ENCODE measurements around the gene CNTN4. TPM values are rescaled to one million over a fixed set of nuclear protein-coding genes. Genes with fewer than 3 reads are reported as not detected.

CNTN4 gene
- total RNA-seq, 3 donors from 2014 or later (not counting 1 experiment from before 2014, with no cell fraction given): not detected

DNA sequence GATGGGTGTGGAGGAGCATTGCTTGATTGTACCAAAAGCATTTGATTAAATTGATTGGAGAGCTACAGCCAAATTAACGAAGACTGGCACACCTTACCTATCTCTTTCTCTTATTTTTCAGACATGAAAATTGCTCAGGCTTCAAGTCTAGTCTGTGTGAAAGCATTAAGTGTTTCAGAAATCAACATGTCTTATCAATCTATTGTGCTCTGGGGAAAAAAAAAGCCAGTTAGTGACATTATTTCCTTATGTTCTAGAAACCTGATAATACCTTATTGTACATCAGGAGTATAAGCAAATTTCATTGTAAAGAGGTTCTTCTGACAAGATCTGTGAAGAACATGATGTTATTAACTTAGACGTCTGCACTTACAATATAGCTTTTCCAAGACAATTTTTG lies 546.3 kb downstream of the CNTN4 start:
- WGBS (ENCODE audit: insufficient coverage): no CpG with 5 or more reads among the region's 2 CpGs
- H3K27ac ChIP-seq (ENCODE audit: low read length): no peak overlapping the region
- no peak overlapping the region for H3K27ac Mint-ChIP-seq
- TF ChIP-seq, protein P1, sequence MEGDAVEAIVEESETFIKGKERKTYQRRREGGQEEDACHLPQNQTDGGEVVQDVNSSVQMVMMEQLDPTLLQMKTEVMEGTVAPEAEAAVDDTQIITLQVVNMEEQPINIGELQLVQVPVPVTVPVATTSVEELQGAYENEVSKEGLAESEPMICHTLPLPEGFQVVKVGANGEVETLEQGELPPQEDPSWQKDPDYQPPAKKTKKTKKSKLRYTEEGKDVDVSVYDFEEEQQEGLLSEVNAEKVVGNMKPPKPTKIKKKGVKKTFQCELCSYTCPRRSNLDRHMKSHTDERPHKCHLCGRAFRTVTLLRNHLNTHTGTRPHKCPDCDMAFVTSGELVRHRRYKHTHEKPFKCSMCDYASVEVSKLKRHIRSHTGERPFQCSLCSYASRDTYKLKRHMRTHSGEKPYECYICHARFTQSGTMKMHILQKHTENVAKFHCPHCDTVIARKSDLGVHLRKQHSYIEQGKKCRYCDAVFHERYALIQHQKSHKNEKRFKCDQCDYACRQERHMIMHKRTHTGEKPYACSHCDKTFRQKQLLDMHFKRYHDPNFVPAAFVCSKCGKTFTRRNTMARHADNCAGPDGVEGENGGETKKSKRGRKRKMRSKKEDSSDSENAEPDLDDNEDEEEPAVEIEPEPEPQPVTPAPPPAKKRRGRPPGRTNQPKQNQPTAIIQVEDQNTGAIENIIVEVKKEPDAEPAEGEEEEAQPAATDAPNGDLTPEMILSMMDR (IDR thresholded peaks at IDR 0.05): no peak
- H3K27me3 ChIP-seq (ENCODE audit: control insufficient read depth, insufficient read depth, low read length): no peaks in the 10 kb centered on the region
- H3K4me1 ChIP-seq (ENCODE audit: control insufficient read depth, insufficient read depth, low read length): no peaks in the 10 kb centered on the region
- ATAC-seq (no peak), DNase-seq (no peak)
- no peaks in the 10 kb centered on the region for H3K4me1 Mint-ChIP-seq
- peaks cover 8% of the 10 kb centered on the region in 2 donors for H3K9me3 Mint-ChIP-seq
- H3K4me3 ChIP-seq (ENCODE audit: low read length): no peak overlapping the region
- no peaks in the 10 kb centered on the region for H3K9me3 ChIP-seq (ENCODE audit: control insufficient read depth, insufficient read depth, low read length)
- H3K36me3 ChIP-seq (ENCODE audit: control insufficient read depth, insufficient read depth, low read length): no peaks in the 10 kb centered on the region
- H3K36me3 Mint-ChIP-seq: no peaks in the 10 kb centered on the region
- intact Hi-C loops (cut with micrococcal nuclease): no loop called here
- H3K4me3 Mint-ChIP-seq: no peak overlapping the region
- no peaks in the 10 kb centered on the region for H3K27me3 Mint-ChIP-seq (ENCODE audit: low read depth in 2 of 2)

DNA sequence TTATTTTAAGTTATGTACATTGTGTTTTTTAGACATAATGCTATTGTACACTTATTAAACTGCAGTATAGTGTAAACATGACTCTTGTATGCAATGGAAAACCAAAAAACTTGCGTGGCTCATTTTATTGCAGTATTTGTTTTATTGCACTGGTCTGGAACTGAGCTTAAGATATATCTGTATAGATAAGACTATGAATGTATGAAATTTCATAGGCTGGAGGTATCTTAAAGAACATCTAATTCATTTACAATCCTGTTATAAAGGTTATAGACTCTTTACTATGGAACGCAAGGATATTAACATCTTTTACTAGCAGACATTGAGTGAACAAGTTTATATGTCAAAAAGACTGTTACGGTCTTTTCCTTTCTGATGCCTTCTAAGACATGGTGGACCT lies 552.1 kb downstream of the CNTN4 start:
- Mint-ChIP-seq H3K4me1 (no peaks in the 10 kb centered on the region), H3K9me3 (peaks cover 6 to 8% of the 10 kb centered on the region in 2 donors), H3K36me3 (no peaks in the 10 kb centered on the region), H3K4me3 (no peak overlapping the region), H3K27me3 (ENCODE audit: low read depth in 2 of 2) (no peaks in the 10 kb centered on the region), H3K27ac (no peak overlapping the region)
- H3K27ac ChIP-seq (ENCODE audit: low read length): no peak overlapping the region
- no peaks in the 10 kb centered on the region for H3K4me1 ChIP-seq (ENCODE audit: control insufficient read depth, insufficient read depth, low read length)
- no peaks in the 10 kb centered on the region for H3K27me3 ChIP-seq (ENCODE audit: control insufficient read depth, insufficient read depth, low read length)
- H3K4me3 ChIP-seq (ENCODE audit: low read length): no peak overlapping the region
- DNase-seq: no peak
- WGBS (ENCODE audit: insufficient coverage): 98% methylated on average over 3 of the region's 3 CpGs
- no peaks in the 10 kb centered on the region for H3K36me3 ChIP-seq (ENCODE audit: control insufficient read depth, insufficient read depth, low read length)
- intact Hi-C loops (cut with micrococcal nuclease): no loop called here
- H3K9me3 ChIP-seq (ENCODE audit: control insufficient read depth, insufficient read depth, low read length): peaks cover 3% of the 10 kb centered on the region
- no peak for ATAC-seq
- TF ChIP-seq, protein P1 (IDR thresholded peaks at IDR 0.05): no peak

DNA sequence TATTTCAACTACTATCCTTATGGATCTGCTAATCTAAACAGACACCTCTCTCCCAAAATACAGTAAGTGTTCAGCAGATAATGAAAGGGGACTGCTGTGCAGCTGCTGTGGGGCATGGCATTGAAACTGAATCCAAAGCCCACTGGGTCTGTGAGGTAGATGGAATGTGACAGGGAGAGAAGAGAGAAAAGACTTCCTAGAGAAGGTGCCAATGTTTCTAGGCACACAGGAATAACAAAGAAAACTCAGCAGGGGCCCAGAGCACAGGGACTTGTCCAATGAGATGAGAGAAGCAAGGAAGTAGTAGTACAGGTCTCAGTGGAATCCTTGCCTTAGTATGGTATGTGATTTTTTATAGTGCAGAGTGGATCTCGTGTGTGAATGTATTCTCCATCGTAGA lies 553.7 kb downstream of the CNTN4 start:
- Histone ChIP-seq H3K4me1 (ENCODE audit: control insufficient read depth, insufficient read depth, low read length) (no peaks in the 10 kb centered on the region), H3K4me3 (ENCODE audit: low read length) (no peak overlapping the region), H3K9me3 (ENCODE audit: control insufficient read depth, insufficient read depth, low read length) (peaks cover 3% of the 10 kb centered on the region), H3K36me3 (ENCODE audit: control insufficient read depth, insufficient read depth, low read length) (no peaks in the 10 kb centered on the region), H3K27ac (ENCODE audit: low read length) (no peak overlapping the region), H3K27me3 (ENCODE audit: control insufficient read depth, insufficient read depth, low read length) (no peaks in the 10 kb centered on the region)
- no peak for DNase-seq
- Mint-ChIP-seq H3K27ac (no peak overlapping the region), H3K27me3 (ENCODE audit: low read depth in 2 of 2) (no peaks in the 10 kb centered on the region), H3K36me3 (no peaks in the 10 kb centered on the region), H3K4me3 (no peak overlapping the region), H3K4me1 (no peaks in the 10 kb centered on the region), H3K9me3 (peaks cover 5 to 6% of the 10 kb centered on the region in 2 donors)
- ATAC-seq: no peak
- intact Hi-C loops (cut with micrococcal nuclease): no loop called here
- TF ChIP-seq, protein P1 (IDR thresholded peaks at IDR 0.05): no peak
- WGBS (ENCODE audit: insufficient coverage): 81% methylated on average over 2 of the region's 2 CpGs

DNA sequence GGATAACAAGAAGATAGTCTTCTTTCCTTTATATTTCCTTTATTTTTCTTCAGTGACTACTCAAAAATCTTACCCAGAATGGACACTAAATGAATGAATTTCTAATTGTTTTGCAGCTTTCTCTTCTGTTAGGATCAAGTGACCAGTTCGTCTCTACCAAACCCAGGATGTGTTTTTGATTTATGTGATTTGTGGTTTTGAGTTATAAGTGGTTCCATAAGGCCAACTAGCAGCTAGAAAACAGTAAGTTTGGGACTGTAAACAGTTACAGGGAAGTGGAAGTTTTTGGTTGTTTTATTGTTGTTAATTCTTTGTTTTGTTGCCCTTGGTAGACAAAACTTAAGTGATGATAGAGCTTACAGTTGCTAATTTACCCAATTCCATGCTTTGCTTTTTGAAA lies 555.0 kb downstream of the CNTN4 start:
- DNase-seq (no peak), ATAC-seq (no peak)
- H3K27me3 Mint-ChIP-seq (ENCODE audit: low read depth in 2 of 2): no peaks in the 10 kb centered on the region
- no peak overlapping the region for H3K4me3 ChIP-seq (ENCODE audit: low read length)
- WGBS (ENCODE audit: insufficient coverage): 0% methylated on average over 1 of the region's 1 CpG
- no peaks in the 10 kb centered on the region for H3K4me1 ChIP-seq (ENCODE audit: control insufficient read depth, insufficient read depth, low read length)
- intact Hi-C loops (cut with micrococcal nuclease): no loop called here
- no peaks in the 10 kb centered on the region for H3K36me3 Mint-ChIP-seq
- H3K9me3 Mint-ChIP-seq: peaks cover 0 to 4% of the 10 kb centered on the region in 2 donors
- H3K4me3 Mint-ChIP-seq: no peak overlapping the region
- no peaks in the 10 kb centered on the region for H3K27me3 ChIP-seq (ENCODE audit: control insufficient read depth, insufficient read depth, low read length)
- H3K27ac ChIP-seq (ENCODE audit: low read length): no peak overlapping the region
- no peaks in the 10 kb centered on the region for H3K4me1 Mint-ChIP-seq
- no peaks in the 10 kb centered on the region for H3K36me3 ChIP-seq (ENCODE audit: control insufficient read depth, insufficient read depth, low read length)
- H3K27ac Mint-ChIP-seq: no peak overlapping the region
- TF ChIP-seq, protein P1 (IDR thresholded peaks at IDR 0.05): no peak
- H3K9me3 ChIP-seq (ENCODE audit: control insufficient read depth, insufficient read depth, low read length): peaks cover 3% of the 10 kb centered on the region
